Measurements from ENCODE around the gene APOL1.

GRCh38 chr22:36293606-36294292 is 40.8 kb downstream of the APOL1 start:
- TF ChIP-seq CTCF (IDR thresholded peaks at IDR 0.05): no peak
- TF ChIP-seq POLR2A (IDR thresholded peaks at IDR 0.05): no peak
